ENCODE measurements around the gene KRT3. TPM values are rescaled to one million over a fixed set of nuclear protein-coding genes. Genes with fewer than 3 reads are reported as not detected.

Gene KRT3
- total RNA-seq, 2 donors from 2014 or later = not detected

DNA sequence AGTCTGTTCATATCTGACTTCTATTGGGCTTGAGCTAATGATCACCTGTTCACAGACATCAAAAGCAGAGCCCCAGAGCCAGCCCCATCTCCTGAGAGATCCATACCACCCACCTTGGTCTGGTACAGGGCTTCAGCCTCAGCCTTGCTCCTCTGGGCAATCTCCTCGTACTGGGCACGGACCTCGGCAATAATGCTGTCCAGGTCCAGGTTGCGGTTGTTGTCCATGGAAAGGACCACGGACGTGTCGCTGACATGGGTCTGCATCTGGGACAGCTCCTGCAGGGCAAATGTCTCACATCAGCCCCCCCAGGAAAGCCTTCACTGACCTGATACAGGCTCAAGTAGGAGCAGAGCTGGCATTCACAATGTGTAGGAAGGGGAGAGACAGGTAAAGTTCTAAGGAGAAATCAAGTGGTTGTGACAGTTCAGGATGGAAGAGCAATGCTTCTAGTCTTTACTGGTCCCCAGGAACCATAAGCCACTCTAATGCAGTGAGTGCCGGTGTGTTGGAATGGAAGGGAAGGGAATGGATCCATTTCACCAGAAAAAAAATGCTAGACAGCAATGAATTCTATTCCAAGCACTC lies 12.8 kb upstream of the KRT3 start:
- intact Hi-C loops (cut with DNase I) = no loop called here
- Histone ChIP-seq H3K27me3 (replicated peaks; ENCODE audit: insufficient read depth) (peaks cover 22% of the 10 kb centered on the region), H3K9me3 (no peaks in the 10 kb centered on the region), H3K4me1 (replicated peaks) (no peaks in the 10 kb centered on the region), H3K4me3 (no peak overlapping the region), H3K27ac (no peak overlapping the region), H3K36me3 (no peaks in the 10 kb centered on the region)
- no peak for DNase-seq (ENCODE audit: low spot score)
- 94% methylated on average over 8 of the region's 8 CpGs for WGBS
- TF ChIP-seq, protein P1, sequence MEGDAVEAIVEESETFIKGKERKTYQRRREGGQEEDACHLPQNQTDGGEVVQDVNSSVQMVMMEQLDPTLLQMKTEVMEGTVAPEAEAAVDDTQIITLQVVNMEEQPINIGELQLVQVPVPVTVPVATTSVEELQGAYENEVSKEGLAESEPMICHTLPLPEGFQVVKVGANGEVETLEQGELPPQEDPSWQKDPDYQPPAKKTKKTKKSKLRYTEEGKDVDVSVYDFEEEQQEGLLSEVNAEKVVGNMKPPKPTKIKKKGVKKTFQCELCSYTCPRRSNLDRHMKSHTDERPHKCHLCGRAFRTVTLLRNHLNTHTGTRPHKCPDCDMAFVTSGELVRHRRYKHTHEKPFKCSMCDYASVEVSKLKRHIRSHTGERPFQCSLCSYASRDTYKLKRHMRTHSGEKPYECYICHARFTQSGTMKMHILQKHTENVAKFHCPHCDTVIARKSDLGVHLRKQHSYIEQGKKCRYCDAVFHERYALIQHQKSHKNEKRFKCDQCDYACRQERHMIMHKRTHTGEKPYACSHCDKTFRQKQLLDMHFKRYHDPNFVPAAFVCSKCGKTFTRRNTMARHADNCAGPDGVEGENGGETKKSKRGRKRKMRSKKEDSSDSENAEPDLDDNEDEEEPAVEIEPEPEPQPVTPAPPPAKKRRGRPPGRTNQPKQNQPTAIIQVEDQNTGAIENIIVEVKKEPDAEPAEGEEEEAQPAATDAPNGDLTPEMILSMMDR (IDR thresholded peaks at IDR 0.05) = no peak

- WGBS = 90% methylated on average over 16 of the region's 16 CpGs
- intact Hi-C loops (cut with DNase I) = no loop called here
- H3K27ac ChIP-seq = no peak overlapping the region
Measured at GRCh38 chr12:52807544-52808470, 11.9 kb upstream of the KRT3 start.

DNA sequence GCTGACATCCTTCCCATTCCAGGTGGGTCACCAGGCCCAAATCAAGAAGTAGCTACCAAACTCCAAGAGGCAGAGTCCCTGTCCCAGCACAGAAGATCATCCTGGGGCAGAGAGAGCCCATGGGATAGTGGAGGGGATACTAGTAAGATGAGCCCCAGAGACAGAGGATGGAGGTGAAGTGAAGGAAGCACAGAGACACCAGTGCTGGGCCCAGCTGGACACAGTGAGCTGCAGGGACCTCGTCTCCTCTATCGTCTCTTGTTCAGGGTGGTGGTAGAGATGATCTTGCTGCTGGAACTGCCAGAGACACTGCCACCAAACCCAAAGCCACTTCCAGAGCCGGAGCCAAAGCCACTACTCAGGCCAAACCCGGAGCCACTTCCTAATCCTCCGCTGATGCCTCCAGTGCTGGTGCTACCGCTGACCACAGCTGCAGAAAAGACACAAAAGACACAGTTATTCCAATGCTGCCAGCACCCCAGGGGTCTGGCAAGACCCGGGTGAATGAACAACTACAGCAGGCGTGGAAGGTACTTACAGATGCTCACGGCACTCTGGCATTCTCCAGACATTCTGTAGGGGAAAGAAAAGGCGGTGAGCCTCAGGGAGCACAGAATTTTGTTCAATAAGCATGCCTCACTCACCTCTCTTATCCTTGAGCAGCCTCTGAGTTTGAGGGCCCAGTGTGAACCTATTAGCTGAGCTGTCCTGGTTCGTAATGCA lies 11.1 kb upstream of the KRT3 start:
- no peak overlapping the region for H3K27ac ChIP-seq
- intact Hi-C loops (cut with DNase I) = no loop called here
- no peaks in the 10 kb centered on the region for H3K36me3 ChIP-seq
- no peak for DNase-seq (ENCODE audit: low spot score)
- TF ChIP-seq POLR2AphosphoS5 (IDR thresholded peaks at IDR 0.05) (no peak), POLR2A (IDR thresholded peaks at IDR 0.05) (no peak)
- TF ChIP-seq, protein P1 (IDR thresholded peaks at IDR 0.05) = no peak
- H3K9me3 ChIP-seq = no peaks in the 10 kb centered on the region
- no peak overlapping the region for H3K4me3 ChIP-seq
- WGBS = 91% methylated on average over 11 of the region's 11 CpGs
- no peaks in the 10 kb centered on the region for H3K4me1 ChIP-seq (replicated peaks)
- peaks cover 19% of the 10 kb centered on the region for H3K27me3 ChIP-seq (replicated peaks; ENCODE audit: insufficient read depth)

More at GRCh38 chr12:52807544-52808470, 11.9 kb upstream of the KRT3 start:
- Histone ChIP-seq H3K27me3 (replicated peaks; ENCODE audit: insufficient read depth) (peaks cover 22% of the 10 kb centered on the region), H3K36me3 (no peaks in the 10 kb centered on the region), H3K4me1 (replicated peaks) (no peaks in the 10 kb centered on the region), H3K4me3 (no peak overlapping the region), H3K9me3 (no peaks in the 10 kb centered on the region)
- DNase-seq (ENCODE audit: low spot score) = no peak
- TF ChIP-seq, protein P1 (IDR thresholded peaks at IDR 0.05) = no peak
- TF ChIP-seq POLR2AphosphoS5 (IDR thresholded peaks at IDR 0.05) = no peak
- no peak for TF ChIP-seq POLR2A (IDR thresholded peaks at IDR 0.05)

DNA sequence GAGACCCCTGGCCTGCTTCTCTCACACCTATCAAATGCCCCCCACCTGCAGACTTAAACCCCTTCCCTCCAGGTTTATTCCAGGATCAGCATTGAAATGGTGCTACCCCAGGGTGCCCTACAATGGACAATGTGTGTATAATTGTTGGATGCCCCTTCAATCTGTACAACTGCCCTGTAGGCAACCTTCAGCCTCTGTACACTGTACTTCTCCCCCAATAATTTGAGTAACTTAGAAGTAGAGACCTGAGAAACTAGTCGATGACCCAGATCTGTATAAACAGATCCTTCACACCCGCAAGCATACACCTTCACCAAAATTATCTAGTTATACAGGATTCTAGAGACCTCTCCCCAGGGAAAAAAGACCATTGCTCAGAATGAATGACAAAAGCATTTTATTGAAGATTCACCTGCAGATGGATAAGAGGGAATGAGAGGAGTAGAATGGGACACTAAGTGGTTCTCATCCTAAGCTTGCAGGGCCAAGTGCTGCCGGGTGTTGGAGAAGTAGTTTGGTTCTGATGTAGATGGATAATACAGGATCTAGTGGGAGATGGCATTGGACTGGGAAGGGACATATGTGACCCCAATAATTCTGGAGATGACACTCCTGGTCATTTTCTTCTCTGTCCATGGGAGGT lies 10.4 kb upstream of the KRT3 start:
- Histone ChIP-seq H3K36me3 (no peaks in the 10 kb centered on the region), H3K4me3 (no peak overlapping the region), H3K27ac (no peak overlapping the region), H3K27me3 (replicated peaks; ENCODE audit: insufficient read depth) (peaks cover 18% of the 10 kb centered on the region), H3K4me1 (replicated peaks) (no peaks in the 10 kb centered on the region), H3K9me3 (no peaks in the 10 kb centered on the region)
- intact Hi-C loops (cut with DNase I) = no loop called here
- TF ChIP-seq, protein P1 (IDR thresholded peaks at IDR 0.05) = no peak
- TF ChIP-seq POLR2A (IDR thresholded peaks at IDR 0.05) = no peak
- TF ChIP-seq POLR2AphosphoS5 (IDR thresholded peaks at IDR 0.05) = no peak
- WGBS = 91% methylated on average over 3 of the region's 3 CpGs
- DNase-seq (ENCODE audit: low spot score) = no peak
